HepG2 (cell line): ENCODE results near the gene TXNDC11. TPM values are rescaled to one million over a fixed set of nuclear protein-coding genes. Genes with fewer than 3 reads are reported as not detected.

Experiments
- ATAC-seq: fragments of 200-7000 bp; cut with Tn5 transposase; 3 replicates; pipeline ENCODE4 v1.9.1; 2020; ENCODE audit warnings: mild to moderate bottlenecking, moderate library complexity
- BruUV-seq: library from RNA; stranded (reverse); fragments of 400-500 nt; replicated peaks from 2 replicates; lab custom pipeline; 2021; lab: Mats Ljungman, UMichigan
- CTCF ChIA-PET: fragments of 300-600 bp; formaldehyde crosslinking; extraction: SDS; loops from one replicate; lab custom pipeline; 2021; ENCODE audit warnings: low total read pairs, inconsistent platforms, low intra/inter-chr PET ratio; lab: Yijun Ruan, JAX
- POLR2A ChIA-PET: fragments of 350-600 bp; sonication (Branson Sonifier 250); formaldehyde crosslinking; loops from one replicate; lab custom pipeline; 2020; ENCODE audit warnings: antibody characterized with exemption, inconsistent platforms; lab: Yijun Ruan, JAX
- DNase-seq: peaks from one replicate; pipeline ENCODE4 v3.0.0-alpha.2; 2015; ENCODE audit warnings: low spot score
- FAIRE-seq: peaks from 3 replicates; lab custom pipeline; 2011; peaks lifted over from hg19 to GRCh38; lab: Jason Lieb, UNC
- H2AFZ ChIP-seq: one replicate; pipeline ENCODE4 v1.6.1; 2011; ENCODE audit warnings: low read length, inconsistent platforms
- H3K27ac ChIP-seq: fragments of 300-600 bp; 3 replicates; pipeline ENCODE4 v1.8.0; 2011; ENCODE audit warnings: mixed run types, mild to moderate bottlenecking, mixed read lengths, low read length, inconsistent platforms; ENCODE audit not compliant: insufficient read depth; ENCODE audit errors: extremely low read length
- H3K27me3 ChIP-seq, 2 experiments: fragments of 200-600 bp in 1 of 2; 2 replicates in 1 of 2; 3 replicates in 1 of 2; pipeline versions ENCODE4 v1.6.0 to v1.8.0; 2011; ENCODE audit warnings: low read length in 2 of 2, mild to moderate bottlenecking in 2 of 2, moderate library complexity in 2 of 2, inconsistent platforms in 1 of 2; ENCODE audit not compliant: insufficient read depth in 2 of 2, control insufficient read depth in 1 of 2
- H3K36me3 ChIP-seq, 2 experiments: fragments of 200-600 bp in 1 of 2; replicated peaks in 1 of 2; 2 replicates in 1 of 2; 3 replicates in 1 of 2; pipeline versions ENCODE4 v1.5.1 to v1.8.0; 2011; ENCODE audit warnings: low read length in 2 of 2, inconsistent platforms in 1 of 2; ENCODE audit not compliant: insufficient read depth in 2 of 2, control insufficient read depth in 1 of 2
- H3K4me1 ChIP-seq: 2 replicates; pipeline ENCODE4 v1.5.1; 2012; ENCODE audit warnings: low read length, inconsistent platforms; ENCODE audit not compliant: insufficient read depth
- H3K4me2 ChIP-seq: 2 replicates; pipeline ENCODE4 v1.6.0; 2011; ENCODE audit warnings: low read depth, low read length, inconsistent platforms
- H3K4me3 ChIP-seq, 3 experiments: fragments of 200-600 bp in 1 of 3; sonication (generic), shearing (Covaris generic) in 1 of 3; replicated peaks in 1 of 3; 2 replicates each; pipeline ENCODE4 v1.5.1; 2011 to 2016; ENCODE audit warnings: low read length in 3 of 3, inconsistent platforms in 2 of 3, low read depth in 2 of 3, mild to moderate bottlenecking in 2 of 3, control low read depth in 1 of 3, mixed read lengths in 1 of 3; ENCODE audit not compliant: insufficient read depth in 1 of 3
- H3K79me2 ChIP-seq: one replicate; pipeline ENCODE4 v1.6.1; 2011; ENCODE audit warnings: low read length, inconsistent platforms; ENCODE audit not compliant: insufficient read depth
- H3K9ac ChIP-seq: 2 replicates; pipeline ENCODE4 v1.6.0; 2011; ENCODE audit warnings: mild to moderate bottlenecking, low read depth, low read length, inconsistent platforms; ENCODE audit not compliant: insufficient read depth
- H3K9me3 ChIP-seq: 2 replicates; pipeline ENCODE4 v1.5.1; 2012; ENCODE audit warnings: mild to moderate bottlenecking, low read length
- H4K20me1 ChIP-seq: 2 replicates; pipeline ENCODE4 v1.6.0; 2011; ENCODE audit warnings: inconsistent platforms, mild to moderate bottlenecking, low read length, moderate library complexity; ENCODE audit not compliant: insufficient read depth
- ATF1 ChIP-seq: IDR thresholded peaks from 2 replicates; pipeline ENCODE4 v1.6.1; 2016; ENCODE audit warnings: mild to moderate bottlenecking, control low read depth
- NAIF1 ChIP-seq: sonication (generic); formaldehyde crosslinking; IDR thresholded peaks from 2 replicates; pipeline ENCODE4 v1.5.0; 2020; ENCODE audit warnings: mild to moderate bottlenecking, missing genetic modification reagents, borderline replicate concordance
- SOX6 ChIP-seq, 2 experiments: fragments of 450-650 bp in 1 of 2; sonication (generic) in 1 of 2; formaldehyde crosslinking in 1 of 2; IDR thresholded peaks; 2 replicates each; pipeline versions ENCODE4 v1.4.0 to v1.6.1; 2017 to 2020; ENCODE audit warnings: antibody characterized with exemption in 1 of 2, mild to moderate bottlenecking in 1 of 2, missing genetic modification reagents in 1 of 2
- ZMYM4 ChIP-seq: sonication (generic); formaldehyde crosslinking; IDR thresholded peaks from 2 replicates; pipeline ENCODE4 v1.8.1; 2023; ENCODE audit warnings: mild to moderate bottlenecking, missing genetic modification reagents
- ZNF280D ChIP-seq: sonication (generic); formaldehyde crosslinking; IDR thresholded peaks from 2 replicates; pipeline ENCODE4 v1.5.1; 2020; ENCODE audit warnings: mild to moderate bottlenecking, missing genetic modification reagents
- WGBS: methylation state at CpG from one replicate; pipeline ENCODE4 v1.1.6; 2017; ENCODE audit warnings: low lambda C conversion rate; 5-methylcytosine and 5-hydroxymethylcytosine counted together
- in situ Hi-C: cut with HindIII; loops from 2 replicates; pipeline ENCODE4 v1.10.0; 2017; ENCODE audit warnings: low pct_unique_long_range_greater_than_20kb; ENCODE audit not compliant: extremely low pct_ligation_motif_present
- intact Hi-C: fragments of 100-400 bp; cut with micrococcal nuclease; formaldehyde crosslinking; loops from one replicate; pipeline ENCODE4 v1.10.0; 2022; ENCODE audit not compliant: unreplicated experiment
- polyA plus RNA-seq, 8 experiments: library from polyadenylated mRNA; depleted of rRNA in 3 of 8; stranded (reverse) in 7 of 8; unstranded in 1 of 8; fragments of >200 nt; fragmentation: Illumina TruSeq in 4 of 8; extraction: Trizol in 4 of 8; gene quantifications; 2 replicates each; pipeline versions ENCODE4 v1.2.1 to v1.2.3, GENCODE V29; 2011 to 2016; ENCODE audit warnings: low read depth in 4 of 8, missing spikeins in 1 of 8, mixed read lengths in 1 of 8; ENCODE audit not compliant: insufficient read depth in 1 of 8
- total RNA-seq, 5 experiments: library from RNA; depleted of rRNA; stranded (reverse); fragments of >200 nt; fragmentation: Illumina TruSeq; extraction: Trizol; gene quantifications; 2 replicates each; pipeline ENCODE4 v1.2.3, GENCODE V29; 2016; ENCODE audit warnings: low read depth in 1 of 5
- TF ChIP-seq, protein P1 (sequence below), 2 experiments: fragments of 450-650 bp in 1 of 2; sonication (generic) in 1 of 2; formaldehyde crosslinking in 1 of 2; IDR thresholded peaks; 2 replicates each; pipeline versions ENCODE4 v1.6.1 to v1.8.0; 2016 to 2022; ENCODE audit warnings: antibody characterized with exemption in 1 of 2, mild to moderate bottlenecking in 1 of 2, missing genetic modification reagents in 1 of 2
- TF ChIP-seq, protein P2 (sequence below): sonication (generic); formaldehyde crosslinking; IDR thresholded peaks from 2 replicates; pipeline ENCODE4 v1.8.0; 2022; ENCODE audit warnings: mild to moderate bottlenecking, missing genetic modification reagents, moderate library complexity

TXNDC11 gene
- total and polyA plus RNA-seq, 2 of the 13 experiments (the other 11 are each of a cell fraction or from before 2014, with no cell fraction given), result 74.9 to 123 TPM

DNA sequence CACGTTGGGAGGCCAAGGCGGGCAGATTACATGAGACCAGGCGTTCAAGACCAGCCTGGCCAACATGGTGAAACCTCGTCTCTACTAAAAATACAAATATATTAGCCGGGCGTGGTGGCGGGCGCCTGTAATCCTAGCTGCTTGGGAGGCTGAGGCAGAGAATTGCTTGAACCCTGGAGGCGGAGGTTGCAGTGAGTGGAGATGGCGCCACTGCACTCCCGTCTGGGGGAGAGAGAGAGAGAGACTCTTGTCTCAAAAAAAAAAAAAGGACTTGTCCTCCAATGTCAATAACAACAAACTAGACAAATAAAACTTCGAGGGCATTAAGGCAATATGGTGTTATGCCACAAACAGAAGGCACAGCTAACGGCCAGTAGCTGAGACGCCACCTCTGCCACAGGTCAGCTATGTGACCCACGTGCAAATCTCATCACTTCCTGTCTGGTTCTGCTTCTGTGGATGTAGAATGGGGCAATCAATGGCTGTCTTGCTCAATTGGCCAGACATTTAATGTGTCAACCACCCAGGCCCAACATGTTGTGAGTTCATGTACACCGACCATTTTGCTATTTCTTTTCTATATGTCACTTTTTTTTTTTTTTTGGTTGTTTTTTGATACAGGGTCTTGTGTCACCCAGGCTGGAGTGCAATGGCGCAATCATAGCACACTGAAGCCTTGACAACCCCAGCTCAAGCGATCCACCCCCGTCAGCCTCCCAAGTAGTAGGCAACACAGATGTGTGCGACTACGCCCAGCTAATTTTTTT lies 834 bp upstream of the TXNDC11 start:
- in situ Hi-C loops (no loop called here), intact Hi-C loops (loop anchor here (2.0 to 10.0 kb wide), 4 partner anchors 43 to 171 kb away; partner anchors contain the start of gene GSPT1)
- peak overlapping the region; percentile 99 for H3K9ac ChIP-seq
- H2AFZ ChIP-seq, result no peak overlapping the region
- H3K9me3 ChIP-seq, result no peaks in the 10 kb centered on the region
- ATAC-seq (peak; percentile 62), FAIRE-seq (peak; percentile 73), DNase-seq (peak; percentile 98)
- 5% methylated on average over 20 of the region's 21 CpGs for WGBS
- CTCF ChIA-PET, result no interaction called here
- peaks cover 84% of the 10 kb centered on the region for H3K4me1 ChIP-seq
- H3K27me3 ChIP-seq, result no peaks in the 10 kb centered on the region; a peak in 1 of 5 replicates
- peaks cover 38% of the 10 kb centered on the region for H3K79me2 ChIP-seq
- TSS peak; percentile 91 for BruUV-seq
- peaks cover 30% of the 10 kb centered on the region for H4K20me1 ChIP-seq
- POLR2A ChIA-PET, result interaction anchor here (0.7 to 4.8 kb wide), 45 partner anchors 10 to 801 kb away, joined by 3 to 207 read pairs (median 8); partner anchors contain the start of genes DEXI, GSPT1, RSL1D1 and SNX29
- peak overlapping the region; percentile 62 to 97 (median 62); a peak in 5 of 6 replicates for H3K4me3 ChIP-seq
- peak overlapping the region; percentile 83 for H3K4me2 ChIP-seq
- peaks cover 0 to under 1% of the 10 kb centered on the region in 2 experiments; a peak in 3 of 5 replicates for H3K36me3 ChIP-seq
- peak overlapping the region; percentile 94 for H3K27ac ChIP-seq
- TF ChIP-seq ATF1 (CRISPR knock-in tag) (peak; percentile 14; the same call in 1 of the 2 replicates), NAIF1 (CRISPR knock-in tag) (0 out of 2 replicates have a peak, but pooled peaks have one; percentile 20), ZNF280D (CRISPR knock-in tag) (peak; percentile 61), ZMYM4 (CRISPR knock-in tag) (no peak), SOX6 (IDR thresholded peaks at IDR 0.05) (no peak), SOX6 (CRISPR knock-in tag; IDR thresholded peaks at IDR 0.05) (no peak; the same call in 1 of the 2 replicates)
- TF ChIP-seq, protein P1, sequence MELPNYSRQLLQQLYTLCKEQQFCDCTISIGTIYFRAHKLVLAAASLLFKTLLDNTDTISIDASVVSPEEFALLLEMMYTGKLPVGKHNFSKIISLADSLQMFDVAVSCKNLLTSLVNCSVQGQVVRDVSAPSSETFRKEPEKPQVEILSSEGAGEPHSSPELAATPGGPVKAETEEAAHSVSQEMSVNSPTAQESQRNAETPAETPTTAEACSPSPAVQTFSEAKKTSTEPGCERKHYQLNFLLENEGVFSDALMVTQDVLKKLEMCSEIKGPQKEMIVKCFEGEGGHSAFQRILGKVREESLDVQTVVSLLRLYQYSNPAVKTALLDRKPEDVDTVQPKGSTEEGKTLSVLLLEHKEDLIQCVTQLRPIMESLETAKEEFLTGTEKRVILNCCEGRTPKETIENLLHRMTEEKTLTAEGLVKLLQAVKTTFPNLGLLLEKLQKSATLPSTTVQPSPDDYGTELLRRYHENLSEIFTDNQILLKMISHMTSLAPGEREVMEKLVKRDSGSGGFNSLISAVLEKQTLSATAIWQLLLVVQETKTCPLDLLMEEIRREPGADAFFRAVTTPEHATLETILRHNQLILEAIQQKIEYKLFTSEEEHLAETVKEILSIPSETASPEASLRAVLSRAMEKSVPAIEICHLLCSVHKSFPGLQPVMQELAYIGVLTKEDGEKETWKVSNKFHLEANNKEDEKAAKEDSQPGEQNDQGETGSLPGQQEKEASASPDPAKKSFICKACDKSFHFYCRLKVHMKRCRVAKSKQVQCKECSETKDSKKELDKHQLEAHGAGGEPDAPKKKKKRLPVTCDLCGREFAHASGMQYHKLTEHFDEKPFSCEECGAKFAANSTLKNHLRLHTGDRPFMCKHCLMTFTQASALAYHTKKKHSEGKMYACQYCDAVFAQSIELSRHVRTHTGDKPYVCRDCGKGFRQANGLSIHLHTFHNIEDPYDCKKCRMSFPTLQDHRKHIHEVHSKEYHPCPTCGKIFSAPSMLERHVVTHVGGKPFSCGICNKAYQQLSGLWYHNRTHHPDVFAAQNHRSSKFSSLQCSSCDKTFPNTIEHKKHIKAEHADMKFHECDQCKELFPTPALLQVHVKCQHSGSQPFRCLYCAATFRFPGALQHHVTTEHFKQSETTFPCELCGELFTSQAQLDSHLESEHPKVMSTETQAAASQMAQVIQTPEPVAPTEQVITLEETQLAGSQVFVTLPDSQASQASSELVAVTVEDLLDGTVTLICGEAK (IDR thresholded peaks at IDR 0.05), result no peak
- TF ChIP-seq, protein P1 (CRISPR knock-in tag; IDR thresholded peaks at IDR 0.05), result peak; percentile 42
- TF ChIP-seq, protein P2, sequence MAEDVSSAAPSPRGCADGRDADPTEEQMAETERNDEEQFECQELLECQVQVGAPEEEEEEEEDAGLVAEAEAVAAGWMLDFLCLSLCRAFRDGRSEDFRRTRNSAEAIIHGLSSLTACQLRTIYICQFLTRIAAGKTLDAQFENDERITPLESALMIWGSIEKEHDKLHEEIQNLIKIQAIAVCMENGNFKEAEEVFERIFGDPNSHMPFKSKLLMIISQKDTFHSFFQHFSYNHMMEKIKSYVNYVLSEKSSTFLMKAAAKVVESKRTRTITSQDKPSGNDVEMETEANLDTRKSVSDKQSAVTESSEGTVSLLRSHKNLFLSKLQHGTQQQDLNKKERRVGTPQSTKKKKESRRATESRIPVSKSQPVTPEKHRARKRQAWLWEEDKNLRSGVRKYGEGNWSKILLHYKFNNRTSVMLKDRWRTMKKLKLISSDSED, result no peak
